ENCODE data around the gene DCC.

- no peak for TF ChIP-seq CTCF (conservative IDR thresholded peaks at IDR 0.05)
- TF ChIP-seq ZFX (IDR thresholded peaks at IDR 0.05), result no peak
Measured at GRCh38 chr18:53521068-53521467, 1181.1 kb downstream of the DCC start.

All from C4-2B (cell line).